B cell (primary cell): ENCODE measurements around the gene MRPS23. TPM values are rescaled to one million over a fixed set of nuclear protein-coding genes. Genes with fewer than 3 reads are reported as not detected.

Experiments
- ATAC-seq: fragments of 200-7000 bp; cut with Tn5 transposase; one replicate; pipeline ENCODE4 v1.10.0; 2021; ENCODE audit warnings: low read depth, mild to moderate bottlenecking, moderate number of reproducible peaks, moderate library complexity
- CTCF ChIA-PET: fragments of 350-600 bp; sonication (Branson Sonifier 250); formaldehyde crosslinking; loops from one replicate; lab custom pipeline; 2021; ENCODE audit warnings: antibody characterized with exemption, inconsistent platforms; lab: Charles Lee
- POLR2A ChIA-PET: fragments of 350-600 bp; sonication (Branson Sonifier 250); formaldehyde crosslinking; loops from one replicate; lab custom pipeline; 2021; ENCODE audit warnings: antibody characterized with exemption; lab: Charles Lee
- DNase-seq: peaks from one replicate; pipeline ENCODE4 v3.0.0; 2013
- H2AFZ ChIP-seq: 2 replicates; pipeline ENCODE4 v1.6.1; 2012; ENCODE audit warnings: mild to moderate bottlenecking, low read depth, low read length; ENCODE audit not compliant: insufficient read depth, poor library complexity, severe bottlenecking
- H3K27ac ChIP-seq, 2 donors: 1 replicate in 1 of 2; 2 replicates in 1 of 2; pipeline ENCODE4 v1.5.1; 2012 to 2013; ENCODE audit warnings: low read length in 2 of 2, mild to moderate bottlenecking in 2 of 2, moderate library complexity in 1 of 2
- H3K27me3 ChIP-seq, 4 experiments: fragments of 200-600 bp in 1 of 4; sonication (generic) in 1 of 4; replicated peaks in 1 of 4; 1 replicate in 2 of 4; 2 replicates in 2 of 4; pipeline versions ENCODE4 v1.6.1 to v1.7.0; 2013 to 2016; ENCODE audit warnings: low read length in 3 of 4, mild to moderate bottlenecking in 2 of 4, mixed read lengths in 1 of 4, moderate library complexity in 1 of 4; ENCODE audit not compliant: insufficient read depth in 4 of 4, control insufficient read depth in 3 of 4; ENCODE audit errors: control extremely low read depth in 1 of 4
- H3K36me3 ChIP-seq, 2 experiments: replicated peaks in 1 of 2; 1 replicate in 1 of 2; 2 replicates in 1 of 2; pipeline versions ENCODE4 v1.6.1 to v1.7.1; 2013; ENCODE audit warnings: low read length in 1 of 2; ENCODE audit not compliant: insufficient read depth in 2 of 2, control insufficient read depth in 1 of 2; ENCODE audit errors: control extremely low read depth in 1 of 2, extremely low read depth in 1 of 2
- H3K4me1 ChIP-seq, 2 donors: fragments of 200-600 bp in 1 of 2; sonication (generic) in 1 of 2; 1 replicate in 1 of 2; 2 replicates in 1 of 2; pipeline versions ENCODE4 v1.5.1 to v1.6.1; 2013 to 2017; ENCODE audit warnings: low read length in 2 of 2; ENCODE audit not compliant: control insufficient read depth in 2 of 2, insufficient read depth in 2 of 2
- H3K4me2 ChIP-seq: replicated peaks from 2 replicates; pipeline ENCODE3; 2012; ENCODE audit warnings: mild to moderate bottlenecking, low read depth, low read length; ENCODE audit not compliant: poor library complexity, severe bottlenecking
- H3K4me3 ChIP-seq, 5 experiments: fragments of 200-600 bp in 1 of 5; sonication (generic) in 1 of 5; 1 replicate in 3 of 5; 2 replicates in 2 of 5; pipeline versions ENCODE4 v1.5.1 to v1.7.0; 2011 to 2016; ENCODE audit warnings: low read length in 4 of 5, mild to moderate bottlenecking in 4 of 5, low read depth in 2 of 5, control low read depth in 1 of 5, moderate library complexity in 1 of 5; ENCODE audit not compliant: insufficient read depth in 1 of 5; ENCODE audit errors: control extremely low read depth in 1 of 5, extremely low read depth in 1 of 5
- H3K79me2 ChIP-seq: fragments of 200-600 bp; sonication (generic); one replicate; pipeline ENCODE4 v1.6.0; 2016; ENCODE audit warnings: low read length; ENCODE audit not compliant: control insufficient read depth, insufficient read depth
- H3K9ac ChIP-seq: fragments of 200-600 bp; sonication (generic); 2 replicates; pipeline ENCODE4 v1.6.1; 2017; ENCODE audit warnings: mild to moderate bottlenecking, low read length, moderate library complexity
- H3K9me3 ChIP-seq, 3 donors: one replicate each; pipeline versions ENCODE4 v1.6.1 to v1.7.1; 2013; ENCODE audit warnings: low read length in 2 of 3; ENCODE audit not compliant: control insufficient read depth in 2 of 3, insufficient read depth in 1 of 3; ENCODE audit errors: control extremely low read depth in 1 of 3
- H4K20me1 ChIP-seq: 2 replicates; pipeline ENCODE4 v1.6.0; 2012; ENCODE audit warnings: mild to moderate bottlenecking, low read length; ENCODE audit not compliant: insufficient read depth, control insufficient read depth, poor library complexity, severe bottlenecking
- H3K27ac Mint-ChIP-seq: one replicate; pipeline ENCODE4 v1.8.0; 2021; ENCODE audit warnings: mixed read lengths
- H3K27me3 Mint-ChIP-seq: one replicate; pipeline ENCODE4 v1.8.0; 2021; ENCODE audit warnings: mixed read lengths
- H3K4me1 Mint-ChIP-seq: one replicate; pipeline ENCODE4 v1.8.0; 2021; ENCODE audit warnings: mixed read lengths
- H3K4me3 Mint-ChIP-seq: one replicate; pipeline ENCODE4 v1.8.0; 2021; ENCODE audit warnings: mixed read lengths
- H3K9me3 Mint-ChIP-seq: one replicate; pipeline ENCODE4 v1.8.0; 2022; ENCODE audit warnings: mixed read lengths; ENCODE audit not compliant: insufficient read depth
- EZH2 ChIP-seq: IDR thresholded peaks from 2 replicates; pipeline ENCODE4 v1.6.1; 2012; ENCODE audit warnings: borderline replicate concordance, low read depth, mild to moderate bottlenecking, moderate library complexity, low read length; ENCODE audit not compliant: insufficient read depth, poor library complexity, severe bottlenecking
- WGBS: methylation state at CpG from one replicate; pipeline ENCODE4 v1.1.5; 2013; ENCODE audit warnings: missing lambda C conversion rate; ENCODE audit not compliant: insufficient coverage; 5-methylcytosine and 5-hydroxymethylcytosine counted together
- intact Hi-C: fragments of 100-400 bp; cut with micrococcal nuclease; formaldehyde crosslinking; loops from one replicate; pipeline ENCODE4 v1.10.0; 2022
- polyA plus RNA-seq: library from polyadenylated mRNA; depleted of rRNA; stranded (reverse); fragments of >200 nt; gene quantifications from 2 replicates; pipeline ENCODE4 v1.2.3, GENCODE V29; 2012
- total RNA-seq, 2 donors: library from RNA; stranded (reverse); fragments of 120-200 nt in 1 of 2; gene quantifications; 1 replicate in 1 of 2; 2 replicates in 1 of 2; pipeline versions ENCODE4 v1.2.3 to v1.2.4, GENCODE V29; 2013 to 2022
- TF ChIP-seq, protein P1 (sequence below): fragments of 200-600 bp; IDR thresholded peaks from one replicate; pipeline ENCODE4 v1.8.0; 2022; ENCODE audit warnings: antibody characterized with exemption, mild to moderate bottlenecking

The MRPS23 gene
- total and polyA plus RNA-seq, 2 donors (not counting 1 experiment from before 2014, with no cell fraction given), result 10.3 to 25.4 TPM

- H3K27ac ChIP-seq, result no peak overlapping the region
- no peak overlapping the region for H2AFZ ChIP-seq
- TF ChIP-seq, protein P1, sequence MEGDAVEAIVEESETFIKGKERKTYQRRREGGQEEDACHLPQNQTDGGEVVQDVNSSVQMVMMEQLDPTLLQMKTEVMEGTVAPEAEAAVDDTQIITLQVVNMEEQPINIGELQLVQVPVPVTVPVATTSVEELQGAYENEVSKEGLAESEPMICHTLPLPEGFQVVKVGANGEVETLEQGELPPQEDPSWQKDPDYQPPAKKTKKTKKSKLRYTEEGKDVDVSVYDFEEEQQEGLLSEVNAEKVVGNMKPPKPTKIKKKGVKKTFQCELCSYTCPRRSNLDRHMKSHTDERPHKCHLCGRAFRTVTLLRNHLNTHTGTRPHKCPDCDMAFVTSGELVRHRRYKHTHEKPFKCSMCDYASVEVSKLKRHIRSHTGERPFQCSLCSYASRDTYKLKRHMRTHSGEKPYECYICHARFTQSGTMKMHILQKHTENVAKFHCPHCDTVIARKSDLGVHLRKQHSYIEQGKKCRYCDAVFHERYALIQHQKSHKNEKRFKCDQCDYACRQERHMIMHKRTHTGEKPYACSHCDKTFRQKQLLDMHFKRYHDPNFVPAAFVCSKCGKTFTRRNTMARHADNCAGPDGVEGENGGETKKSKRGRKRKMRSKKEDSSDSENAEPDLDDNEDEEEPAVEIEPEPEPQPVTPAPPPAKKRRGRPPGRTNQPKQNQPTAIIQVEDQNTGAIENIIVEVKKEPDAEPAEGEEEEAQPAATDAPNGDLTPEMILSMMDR, result no peak
- TF ChIP-seq EZH2, result no peak
- Mint-ChIP-seq H3K4me1 (peaks cover 2% of the 10 kb centered on the region), H3K27ac (no peak overlapping the region), H3K27me3 (no peaks in the 10 kb centered on the region), H3K9me3 (no peaks in the 10 kb centered on the region), H3K4me3 (no peak overlapping the region)
- peaks cover 12 to 17% of the 10 kb centered on the region in 2 experiments for H3K36me3 ChIP-seq
- POLR2A ChIA-PET, result interaction anchor here (0.6 kb wide), 1 partner anchor 12 kb away, joined by 4 read pairs; no protein-coding TSS in a partner anchor
- intact Hi-C loops, result no loop called here
- H4K20me1 ChIP-seq, result no peaks in the 10 kb centered on the region
- H3K4me1 ChIP-seq, result peaks cover 8 to 12% of the 10 kb centered on the region in 2 donors
- no peak for ATAC-seq
- no peak overlapping the region for H3K4me3 ChIP-seq
- CTCF ChIA-PET, result interaction anchor here (0.7 to 5.0 kb wide), 6 partner anchors 14 to 706 kb away, joined by 3 to 48 read pairs (median 26); partner anchors contain the start of gene MRPS23
- H3K9ac ChIP-seq, result no peak overlapping the region
- H3K9me3 ChIP-seq, result no peaks in the 10 kb centered on the region
- WGBS, result no CpG with 5 or more reads among the region's 2 CpGs
- H3K4me2 ChIP-seq, result no peak overlapping the region
- H3K27me3 ChIP-seq, result no peaks in the 10 kb centered on the region
- DNase-seq, result no peak
- no peaks in the 10 kb centered on the region for H3K79me2 ChIP-seq
These were observed 14.4 kb downstream of the MRPS23 start for GRCh38 chr17:57835333-57835900.

DNA sequence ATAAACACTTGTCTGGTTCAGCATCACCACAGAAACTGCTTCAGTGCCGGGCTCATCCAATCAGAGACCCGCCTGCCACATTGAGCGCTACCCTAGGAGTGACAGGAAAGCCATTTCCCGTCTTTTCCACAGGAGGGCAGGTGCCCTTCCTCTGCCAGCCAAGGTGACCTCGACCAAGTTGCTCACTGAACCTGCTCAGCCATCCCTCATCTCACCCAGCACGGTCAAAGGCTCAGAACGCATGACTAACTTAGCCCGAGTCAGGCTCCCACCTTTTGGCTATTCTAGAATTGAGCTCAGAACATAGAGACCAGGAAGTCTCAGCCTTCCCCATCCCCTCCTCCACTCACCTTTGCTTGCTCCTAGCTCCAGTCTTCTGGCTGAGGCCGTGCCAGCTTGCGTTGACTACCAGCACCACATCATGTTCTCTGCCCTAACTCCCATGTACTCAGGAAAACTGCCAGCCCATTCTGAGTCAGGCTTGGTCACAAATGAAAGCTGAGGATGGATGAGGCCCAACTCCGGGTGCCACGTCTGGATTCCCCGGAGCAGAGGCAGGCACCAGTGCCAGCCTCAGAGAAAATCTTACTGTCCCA lies 15.6 kb downstream of the MRPS23 start:
- no peaks in the 10 kb centered on the region for H3K9me3 Mint-ChIP-seq
- POLR2A ChIA-PET, result no interaction called here

More for the DNA sequence above, 15.6 kb downstream of the MRPS23 start:
- Mint-ChIP-seq H3K27me3 (no peaks in the 10 kb centered on the region), H3K4me3 (no peak overlapping the region), H3K4me1 (peaks cover 2% of the 10 kb centered on the region), H3K27ac (no peak overlapping the region)
- Histone ChIP-seq H4K20me1 (no peaks in the 10 kb centered on the region), H3K27me3 (no peaks in the 10 kb centered on the region), H3K9me3 (no peaks in the 10 kb centered on the region), H2AFZ (no peak overlapping the region), H3K36me3 (peaks cover 6 to 9% of the 10 kb centered on the region in 2 experiments), H3K4me1 (peaks cover 8 to 12% of the 10 kb centered on the region in 2 donors), H3K4me3 (no peak overlapping the region), H3K4me2 (no peak overlapping the region), H3K9ac (no peak overlapping the region), H3K27ac (no peak overlapping the region), H3K79me2 (no peaks in the 10 kb centered on the region)
- intact Hi-C loops, result no loop called here
- TF ChIP-seq, protein P1, result no peak
- DNase-seq, result no peak
- CTCF ChIA-PET, result interaction anchor here (0.6 to 5.0 kb wide), 26 partner anchors 9 to 1015 kb away, joined by 3 to 48 read pairs (median 4); partner anchors contain the start of genes CCDC182 and MRPS23
- ATAC-seq, result no peak
- 69% methylated on average over 10 of the region's 13 CpGs for WGBS
